Measurements from ENCODE around the gene RPS19. TPM values are rescaled to one million over a fixed set of nuclear protein-coding genes. Genes with fewer than 3 reads are reported as not detected.

Gene RPS19
- total and polyA plus RNA-seq, 10 of the 15 experiments (the other 5 are each of a cell fraction or from before 2014, with no cell fraction given), result 2,615 to 5,578 (median 4,127) TPM

GRCh38 chr19:41883821-41884733 lies 24.0 kb downstream of the RPS19 start (continued):
- TF ChIP-seq, protein P1, sequence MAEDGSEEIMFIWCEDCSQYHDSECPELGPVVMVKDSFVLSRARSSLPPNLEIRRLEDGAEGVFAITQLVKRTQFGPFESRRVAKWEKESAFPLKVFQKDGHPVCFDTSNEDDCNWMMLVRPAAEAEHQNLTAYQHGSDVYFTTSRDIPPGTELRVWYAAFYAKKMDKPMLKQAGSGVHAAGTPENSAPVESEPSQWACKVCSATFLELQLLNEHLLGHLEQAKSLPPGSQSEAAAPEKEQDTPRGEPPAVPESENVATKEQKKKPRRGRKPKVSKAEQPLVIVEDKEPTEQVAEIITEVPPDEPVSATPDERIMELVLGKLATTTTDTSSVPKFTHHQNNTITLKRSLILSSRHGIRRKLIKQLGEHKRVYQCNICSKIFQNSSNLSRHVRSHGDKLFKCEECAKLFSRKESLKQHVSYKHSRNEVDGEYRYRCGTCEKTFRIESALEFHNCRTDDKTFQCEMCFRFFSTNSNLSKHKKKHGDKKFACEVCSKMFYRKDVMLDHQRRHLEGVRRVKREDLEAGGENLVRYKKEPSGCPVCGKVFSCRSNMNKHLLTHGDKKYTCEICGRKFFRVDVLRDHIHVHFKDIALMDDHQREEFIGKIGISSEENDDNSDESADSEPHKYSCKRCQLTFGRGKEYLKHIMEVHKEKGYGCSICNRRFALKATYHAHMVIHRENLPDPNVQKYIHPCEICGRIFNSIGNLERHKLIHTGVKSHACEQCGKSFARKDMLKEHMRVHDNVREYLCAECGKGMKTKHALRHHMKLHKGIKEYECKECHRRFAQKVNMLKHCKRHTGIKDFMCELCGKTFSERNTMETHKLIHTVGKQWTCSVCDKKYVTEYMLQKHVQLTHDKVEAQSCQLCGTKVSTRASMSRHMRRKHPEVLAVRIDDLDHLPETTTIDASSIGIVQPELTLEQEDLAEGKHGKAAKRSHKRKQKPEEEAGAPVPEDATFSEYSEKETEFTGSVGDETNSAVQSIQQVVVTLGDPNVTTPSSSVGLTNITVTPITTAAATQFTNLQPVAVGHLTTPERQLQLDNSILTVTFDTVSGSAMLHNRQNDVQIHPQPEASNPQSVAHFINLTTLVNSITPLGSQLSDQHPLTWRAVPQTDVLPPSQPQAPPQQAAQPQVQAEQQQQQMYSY (CRISPR knock-in tag; IDR thresholded peaks at IDR 0.05), result no peak
- no peak for TF ChIP-seq KAT2A (conservative IDR thresholded peaks at IDR 0.05; ENCODE audit: control insufficient read depth, low read depth, low read length)
- TF ChIP-seq TAF1 (IDR thresholded peaks at IDR 0.05; ENCODE audit: borderline replicate concordance, low read depth, low read length), result peak; percentile 87
- TF ChIP-seq SKIL (IDR thresholded peaks at IDR 0.05; ENCODE audit: low read depth, poor library complexity, severe bottlenecking), result peak; percentile 18
- TF ChIP-seq MEF2A (IDR thresholded peaks at IDR 0.05; ENCODE audit: insufficient read depth, low read depth, low read length), result peak; percentile 68; the same call in 1 of the 2 replicates
- no peak for TF ChIP-seq RBBP5 (conservative IDR thresholded peaks at IDR 0.05)
- peak; percentile 83 for TF ChIP-seq SMAD5 (IDR thresholded peaks at IDR 0.05; ENCODE audit: low read depth)
- TF ChIP-seq SMC3 (IDR thresholded peaks at IDR 0.05; ENCODE audit: borderline replicate concordance, low read length), result peak; percentile 20; the same call in 1 of the 2 replicates
- TF ChIP-seq MEF2B (IDR thresholded peaks at IDR 0.05; ENCODE audit: partially characterized antibody, poor library complexity, severe bottlenecking), result peak; percentile 45

All from GM12878 (cell line).